Progenitor cell of endocrine pancreas (in vitro differentiated cells): ENCODE measurements around the gene LRRC8E. TPM values are rescaled to one million over a fixed set of nuclear protein-coding genes. Genes with fewer than 3 reads are reported as not detected.

Experiments
- DNase-seq: peaks from one replicate; pipeline ENCODE4 v3.0.0; 2021; ENCODE audit warnings: low spot score; ENCODE audit not compliant: unreplicated experiment
- H3K27ac Mint-ChIP-seq: 2 replicates; pipeline ENCODE4 v1.8.0; 2021; ENCODE audit warnings: mild to moderate bottlenecking, moderate library complexity, mixed read lengths
- H3K27me3 Mint-ChIP-seq: 2 replicates; pipeline ENCODE4 v1.8.0; 2021; ENCODE audit warnings: mixed read lengths
- H3K36me3 Mint-ChIP-seq: 2 replicates; pipeline ENCODE4 v1.8.0; 2022; ENCODE audit warnings: mixed read lengths; ENCODE audit not compliant: insufficient read depth
- H3K4me1 Mint-ChIP-seq: 2 replicates; pipeline ENCODE4 v1.8.0; 2021; ENCODE audit warnings: low read depth, mixed read lengths
- H3K4me3 Mint-ChIP-seq: 2 replicates; pipeline ENCODE4 v1.8.0; 2021; ENCODE audit warnings: low read depth, mild to moderate bottlenecking, moderate library complexity, mixed read lengths
- H3K9me3 Mint-ChIP-seq: 2 replicates; pipeline ENCODE4 v1.8.0; 2021; ENCODE audit warnings: low read depth, mixed read lengths
- CTCF ChIP-seq: fragments of 200-600 bp; sonication (generic); IDR thresholded peaks from one replicate; pipeline ENCODE4 v1.5.0; 2021; ENCODE audit warnings: antibody characterized with exemption, mild to moderate bottlenecking; ENCODE audit not compliant: unreplicated experiment
- total RNA-seq: library from RNA; stranded (reverse); gene quantifications from 2 replicates; pipeline ENCODE4 v1.2.1, GENCODE V29; 2021

The LRRC8E gene
- total RNA-seq, 1 donor from 2014 or later: 3.6 TPM

- Mint-ChIP-seq H3K4me3 (no peak overlapping the region), H3K9me3 (no peaks in the 10 kb centered on the region), H3K4me1 (no peaks in the 10 kb centered on the region), H3K36me3 (no peaks in the 10 kb centered on the region), H3K27me3 (no peaks in the 10 kb centered on the region), H3K27ac (no peak overlapping the region)
- no peak for DNase-seq
- TF ChIP-seq CTCF: no peak
These were observed 40.6 kb upstream of the LRRC8E start for GRCh38 chr19:7847664-7848063.

GRCh38 chr19:7848779-7849457 lies 39.4 kb upstream of the LRRC8E start:
- Mint-ChIP-seq H3K36me3 (no peaks in the 10 kb centered on the region), H3K27ac (no peak overlapping the region), H3K27me3 (no peaks in the 10 kb centered on the region), H3K4me3 (no peak overlapping the region), H3K4me1 (peaks cover 4% of the 10 kb centered on the region), H3K9me3 (no peaks in the 10 kb centered on the region)
- no peak for DNase-seq
- TF ChIP-seq CTCF: no peak

GRCh38 chr19:7849631-7849999 lies 38.7 kb upstream of the LRRC8E start:
- Mint-ChIP-seq H3K9me3 (no peaks in the 10 kb centered on the region), H3K4me1 (peaks cover 4% of the 10 kb centered on the region), H3K27ac (no peak overlapping the region)

GRCh38 chr19:7850000-7850813 lies 38.1 kb upstream of the LRRC8E start:
- no peak overlapping the region for H3K27ac Mint-ChIP-seq
- no peaks in the 10 kb centered on the region for H3K36me3 Mint-ChIP-seq
- no peaks in the 10 kb centered on the region for H3K9me3 Mint-ChIP-seq
- no peak for DNase-seq
- H3K27me3 Mint-ChIP-seq: no peaks in the 10 kb centered on the region
- no peak overlapping the region for H3K4me3 Mint-ChIP-seq
- H3K4me1 Mint-ChIP-seq: peaks cover 4% of the 10 kb centered on the region
- no peak for TF ChIP-seq CTCF

More at GRCh38 chr19:7849631-7849999, 38.7 kb upstream of the LRRC8E start:
- Mint-ChIP-seq H3K27me3 (no peaks in the 10 kb centered on the region), H3K36me3 (no peaks in the 10 kb centered on the region), H3K4me3 (no peak overlapping the region)
- DNase-seq: no peak
- TF ChIP-seq CTCF: no peak

DNA sequence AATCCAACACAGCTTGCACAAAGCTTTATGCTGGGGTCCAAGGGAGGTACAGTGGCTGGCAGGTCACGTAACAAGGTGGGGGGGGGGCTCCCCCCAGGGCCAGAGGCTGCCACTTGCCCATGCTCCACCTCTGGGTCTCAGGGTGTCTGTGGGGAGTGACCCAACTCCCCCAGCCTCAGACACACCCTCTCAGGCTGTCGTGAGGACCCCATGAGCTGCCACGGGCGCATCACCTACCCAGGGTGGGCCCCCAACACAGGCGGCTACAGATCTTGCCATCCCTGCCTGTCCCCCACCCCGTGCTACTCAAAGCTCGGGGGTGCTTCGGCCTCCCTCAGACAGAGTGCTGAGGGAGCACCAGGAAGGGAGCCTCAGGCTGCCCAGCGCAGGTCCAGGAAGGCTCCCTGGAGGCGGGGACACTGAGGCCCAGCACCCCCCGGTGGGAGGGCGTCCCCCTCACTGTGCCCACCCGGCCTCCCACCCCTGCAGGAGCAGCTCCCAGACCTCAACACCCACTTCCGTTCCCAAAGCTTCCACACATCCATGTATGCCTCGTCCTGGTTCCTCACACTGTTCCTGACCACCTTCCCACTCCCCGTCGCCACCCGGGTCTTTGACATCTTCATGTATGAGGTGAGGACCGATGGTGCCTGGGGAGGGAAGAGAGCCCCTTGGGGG lies 37.2 kb upstream of the LRRC8E start:
- H3K36me3 Mint-ChIP-seq: no peaks in the 10 kb centered on the region
- no peak for TF ChIP-seq CTCF
- H3K27ac Mint-ChIP-seq: no peak overlapping the region
- no peaks in the 10 kb centered on the region for H3K27me3 Mint-ChIP-seq
- H3K4me3 Mint-ChIP-seq: no peak overlapping the region
- no peaks in the 10 kb centered on the region for H3K9me3 Mint-ChIP-seq
- DNase-seq: no peak
- H3K4me1 Mint-ChIP-seq: peaks cover 4% of the 10 kb centered on the region
